ENCODE results near the gene ETV3.

- TF ChIP-seq CTCF (conservative IDR thresholded peaks at IDR 0.05) (no peak; the same call in 1 of the 2 replicates), EZH2 (IDR thresholded peaks at IDR 0.05; ENCODE audit: low read depth) (no peak)
These were observed 2.1 kb downstream of the ETV3 start for GRCh38 chr1:157136133-157136532.
